Endothelial cell of umbilical vein (primary cell): Measurements from ENCODE around the gene EXD3. TPM values are rescaled to one million over a fixed set of nuclear protein-coding genes. Genes with fewer than 3 reads are reported as not detected.

Source experiments
- BruUV-seq: library from RNA; stranded (reverse); fragments of 400-500 nt; replicated peaks from 2 replicates; lab custom pipeline; 2021; lab: Mats Ljungman, UMichigan
- CTCF ChIA-PET: fragments of 300-600, 350-600 bp; sonication (Branson Sonifier 250); formaldehyde crosslinking; loops from one replicate; lab custom pipeline; 2021; ENCODE audit warnings: antibody characterized with exemption, inconsistent platforms; lab: Charles Lee
- POLR2A ChIA-PET: fragments of 300-600, 350-600 bp; sonication (Branson Sonifier 250); formaldehyde crosslinking; loops from one replicate; lab custom pipeline; 2021; ENCODE audit warnings: antibody characterized with exemption, inconsistent platforms; lab: Charles Lee
- DNase-seq: peaks from one replicate; pipeline ENCODE4 v3.0.0-alpha.2; 2011; ENCODE audit warnings: low read depth, low spot score
- FAIRE-seq: peaks from 2 replicates; lab custom pipeline; 2011; peaks lifted over from hg19 to GRCh38; lab: Jason Lieb, UNC
- H2AFZ ChIP-seq: 2 replicates; pipeline ENCODE4 v1.6.0; 2012; ENCODE audit warnings: low read depth, low read length, control low read depth, inconsistent platforms
- H3K27ac ChIP-seq: 2 replicates; pipeline ENCODE4 v1.5.1; 2011; ENCODE audit warnings: low read depth, mild to moderate bottlenecking, control low read depth, low read length, moderate library complexity; ENCODE audit not compliant: insufficient read depth
- H3K27me3 ChIP-seq, 2 experiments: 2 replicates each; pipeline versions ENCODE4 v1.6.0 to v1.6.1; 2011; ENCODE audit warnings: low read length in 2 of 2, mixed read lengths in 1 of 2; ENCODE audit not compliant: control insufficient read depth in 2 of 2, insufficient read depth in 2 of 2
- H3K36me3 ChIP-seq, 2 experiments: 2 replicates in 1 of 2; 3 replicates in 1 of 2; pipeline ENCODE4 v1.5.1; 2011; ENCODE audit warnings: low read length in 2 of 2, mild to moderate bottlenecking in 1 of 2, moderate library complexity in 1 of 2; ENCODE audit not compliant: control insufficient read depth in 2 of 2, insufficient read depth in 2 of 2; ENCODE audit errors: extremely low read depth in 1 of 2
- H3K4me1 ChIP-seq: 3 replicates; pipeline ENCODE4 v1.5.1; 2011; ENCODE audit warnings: mild to moderate bottlenecking, low read length; ENCODE audit not compliant: control insufficient read depth, insufficient read depth; ENCODE audit errors: extremely low read depth
- H3K4me2 ChIP-seq: 2 replicates; pipeline ENCODE4 v1.6.1; 2011; ENCODE audit warnings: low read length, control low read depth, mixed read lengths; ENCODE audit not compliant: insufficient read depth
- H3K4me3 ChIP-seq, 3 experiments: fragments of 200-600 bp in 1 of 3; sonication (generic), shearing (Covaris generic) in 1 of 3; replicated peaks in 1 of 3; 2 replicates each; pipeline ENCODE4 v1.5.1; 2011 to 2016; ENCODE audit warnings: control low read depth in 3 of 3, low read length in 3 of 3, mild to moderate bottlenecking in 2 of 3, inconsistent platforms in 1 of 3, low read depth in 1 of 3, moderate library complexity in 1 of 3; ENCODE audit not compliant: insufficient read depth in 1 of 3
- H3K79me2 ChIP-seq: 2 replicates; pipeline ENCODE4 v1.6.0; 2012; ENCODE audit warnings: low read length, inconsistent platforms; ENCODE audit not compliant: control insufficient read depth, insufficient read depth
- H3K9ac ChIP-seq: replicated peaks from 2 replicates; pipeline ENCODE3; 2011; ENCODE audit warnings: low read length, control low read depth; ENCODE audit not compliant: insufficient read depth; ENCODE audit errors: extremely low read depth
- H3K9me1 ChIP-seq: replicated peaks from 3 replicates; pipeline ENCODE4 v1.6.0; 2011; ENCODE audit warnings: mild to moderate bottlenecking, low read length; ENCODE audit not compliant: control insufficient read depth, insufficient read depth; ENCODE audit errors: extremely low read depth
- H3K9me3 ChIP-seq: replicated peaks from 2 replicates; pipeline ENCODE4 v1.5.1; 2012; ENCODE audit warnings: low read length, inconsistent platforms; ENCODE audit not compliant: control insufficient read depth, insufficient read depth
- H4K20me1 ChIP-seq: replicated peaks from 2 replicates; pipeline ENCODE3; 2011; ENCODE audit warnings: mild to moderate bottlenecking, low read length; ENCODE audit not compliant: control insufficient read depth, insufficient read depth; ENCODE audit errors: extremely low read depth
- CTCF ChIP-seq, 2 donors: IDR thresholded peaks; 1 replicate in 1 of 2; 2 replicates in 1 of 2; pipeline ENCODE4 v1.5.1; 2011; ENCODE audit warnings: low read length in 2 of 2, mild to moderate bottlenecking in 2 of 2, moderate library complexity in 2 of 2, control low read depth in 1 of 2, inconsistent platforms in 1 of 2, low read depth in 1 of 2; ENCODE audit not compliant: insufficient read depth in 1 of 2; ENCODE audit errors: extremely low read depth in 1 of 2
- EZH2 ChIP-seq: IDR thresholded peaks from 2 replicates; pipeline ENCODE4 v1.6.1; 2012; ENCODE audit warnings: borderline replicate concordance, low read depth, mild to moderate bottlenecking, moderate library complexity, low read length, inconsistent platforms; ENCODE audit not compliant: severe bottlenecking
- FOS ChIP-seq: IDR thresholded peaks from 2 replicates; pipeline ENCODE4 v1.6.1; 2011; ENCODE audit warnings: mild to moderate bottlenecking, low read length, moderate library complexity, borderline replicate concordance; ENCODE audit not compliant: insufficient read depth
- GATA2 ChIP-seq: IDR thresholded peaks from 2 replicates; pipeline ENCODE4 v1.7.0; 2011; ENCODE audit warnings: low read depth, mild to moderate bottlenecking, moderate library complexity, mixed read lengths, low read length; ENCODE audit not compliant: insufficient read length, insufficient read depth
- JUN ChIP-seq: IDR thresholded peaks from 2 replicates; pipeline ENCODE4 v1.6.1; 2011; ENCODE audit warnings: borderline replicate concordance, low read depth; ENCODE audit not compliant: insufficient read length, insufficient read depth
- MAX ChIP-seq: IDR thresholded peaks from 2 replicates; pipeline ENCODE4 v1.6.1; 2011; ENCODE audit not compliant: insufficient read depth, insufficient read length
- MYC ChIP-seq: IDR thresholded peaks from one replicate; pipeline ENCODE4 v1.6.1; 2011; ENCODE audit warnings: mild to moderate bottlenecking, low read depth, low read length
- POLR2A ChIP-seq: IDR thresholded peaks from 2 replicates; pipeline ENCODE4 v1.6.1; 2012; ENCODE audit warnings: low read depth, mild to moderate bottlenecking, control low read depth, low read length
- POLR2AphosphoS5 ChIP-seq: IDR thresholded peaks from 2 replicates; pipeline ENCODE4 v1.6.1; 2012; ENCODE audit warnings: low read depth, mild to moderate bottlenecking, control low read depth, low read length, moderate library complexity; ENCODE audit not compliant: insufficient read depth
- dilution Hi-C: fragments of 300-500 bp; cut with MboI; formaldehyde crosslinking; loops from one replicate; pipeline ENCODE4 v1.15.0; 2019; ENCODE audit warnings: low sequenced_read_pairs; ENCODE audit not compliant: extremely low pct_ligation_motif_present
- intact Hi-C: fragments of 100-400 bp; cut with micrococcal nuclease; formaldehyde crosslinking; loops from one replicate; pipeline ENCODE4 v1.10.0; 2022
- polyA plus RNA-seq, 4 experiments: library from polyadenylated mRNA; depleted of rRNA in 3 of 4; stranded (reverse) in 3 of 4; unstranded in 1 of 4; fragments of >200 nt; gene quantifications; 2 replicates each; pipeline versions ENCODE4 v1.2.1 to v1.2.3, GENCODE V29; 2011 to 2012; ENCODE audit warnings: missing spikeins in 1 of 4
- total RNA-seq: library from RNA; stranded (reverse); gene quantifications from 2 replicates; pipeline ENCODE4 v1.2.3, GENCODE V29; 2021

EXD3 gene
- total and polyA plus RNA-seq, 2 donors (not counting 3 experiments of a cell fraction or from before 2014, with no cell fraction given), result 17.7 to 30.3 TPM

- Histone ChIP-seq H3K9me1 (no peaks in the 10 kb centered on the region), H3K9ac (no peak within 1 kb of the TSS), H3K79me2 (no peaks in the 10 kb centered on the region), H3K9me3 (no peaks in the 10 kb centered on the region), H3K27me3 (no peaks in the 10 kb centered on the region), H4K20me1 (no peaks in the 10 kb centered on the region), H3K4me1 (no peaks in the 10 kb centered on the region), H3K27ac (no peak within 1 kb of the TSS), H3K4me3 (peak within 1 kb of the TSS in 1 of 3 experiments; percentile 37), H3K36me3 (no peaks in the 10 kb centered on the region), H2AFZ (peak within 1 kb of the TSS; percentile 45), H3K4me2 (peak within 1 kb of the TSS; percentile 38)
- no peak for DNase-seq
- POLR2A ChIA-PET, result no interaction called here
- FAIRE-seq, result no peak
- CTCF ChIA-PET, result interaction anchor here (1.1 to 3.8 kb wide), 4 partner anchors 10 to 155 kb away, joined by 3 to 31 read pairs (median 18); partner anchors contain the start of genes EXD3 and NOXA1
- intact Hi-C loops, result no loop called here
- no TSS peak for BruUV-seq
- TF ChIP-seq GATA2 (no peak), MAX (no peak), POLR2A (no peak), CTCF (IDR thresholded peaks at IDR 0.05; ENCODE audit: extremely low read depth in 1 of 2, insufficient read depth in 1 of 2, low read depth in 1 of 2, low read length in 2 of 2) (no peak), POLR2AphosphoS5 (no peak), FOS (no peak), EZH2 (no peak), JUN (no peak), MYC (no peak)
- dilution Hi-C loops, result no loop called here
Measured at GRCh38 chr9:137441289-137441934, 18.4 kb upstream of the EXD3 start, which contains the start of gene ENTPD8. Gene ENTPD8 (minus strand): TSS chr9:137441357. CDS start chr9:137438285, 3,072 bp downstream.
